Forelimb muscle (tissue), 1 donor: ENCODE data around the gene SLITRK6. TPM values are rescaled to one million over a fixed set of nuclear protein-coding genes. Genes with fewer than 3 reads are reported as not detected.
"Not testable (repeated sequence)": the region's sequence is repeated elsewhere in the genome, so short reads cannot be mapped to it uniquely, and the experiment has no call there.

Experiments used
- DNase-seq: peaks from one replicate; pipeline ENCODE4 v3.0.0-alpha.2; 2013; ENCODE audit warnings: low read depth
- polyA plus RNA-seq: library from polyadenylated mRNA; unstranded; fragments of 120-200 nt; gene quantifications from one replicate; pipeline ENCODE4 v1.2.1, GENCODE V29; 2013; ENCODE audit not compliant: insufficient read length

Gene SLITRK6
- polyA plus RNA-seq = 5.5 TPM

- peak; percentile 45 for DNase-seq
These were observed at the start of gene SLITRK6 for GRCh38 chr13:85799097-85799582. TSS of gene SLITRK6 (minus strand) at chr13:85799419. CDS start at chr13:85796508, 2,911 bp downstream.

GRCh38 chr13:85847012-85847411 is 47.8 kb upstream of the SLITRK6 start:
- DNase-seq = no peak

- no peak for DNase-seq
These were observed 42.2 kb upstream of the SLITRK6 start for GRCh38 chr13:85841427-85841826.

- DNase-seq = no peak
These were observed 34.7 kb upstream of the SLITRK6 start for GRCh38 chr13:85833921-85834320.

GRCh38 chr13:85828094-85828684 is 29.0 kb upstream of the SLITRK6 start:
- no peak for DNase-seq

- no peak for DNase-seq
These were observed 26.2 kb upstream of the SLITRK6 start for GRCh38 chr13:85825454-85825853.

- no peak for DNase-seq
These were observed 24.6 kb upstream of the SLITRK6 start for GRCh38 chr13:85823832-85824231.

GRCh38 chr13:85819513-85819912 is 20.3 kb upstream of the SLITRK6 start:
- no peak for DNase-seq

GRCh38 chr13:85816413-85816812 is 17.2 kb upstream of the SLITRK6 start:
- no peak for DNase-seq

- DNase-seq = no peak
These were observed 13.1 kb upstream of the SLITRK6 start for GRCh38 chr13:85812282-85812681.

GRCh38 chr13:85808811-85809210 is 9.6 kb upstream of the SLITRK6 start:
- no peak for DNase-seq

- DNase-seq = no peak
These were observed 7.4 kb upstream of the SLITRK6 start for GRCh38 chr13:85806553-85807175.

GRCh38 chr13:85798556-85798955 is 663 bp downstream of the SLITRK6 start:
- DNase-seq = no peak

GRCh38 chr13:85797311-85797710 is 1.9 kb downstream of the SLITRK6 start:
- no peak for DNase-seq

GRCh38 chr13:85785205-85785604 is 14.0 kb downstream of the SLITRK6 start:
- DNase-seq = no peak

GRCh38 chr13:85772367-85772766 is 26.9 kb downstream of the SLITRK6 start:
- DNase-seq = no peak

- DNase-seq = no peak
These were observed 27.4 kb downstream of the SLITRK6 start for GRCh38 chr13:85771856-85772255.

- no peak for DNase-seq
These were observed 30.3 kb downstream of the SLITRK6 start for GRCh38 chr13:85768946-85769345.

GRCh38 chr13:85755123-85755522 is 44.1 kb downstream of the SLITRK6 start:
- no peak for DNase-seq

GRCh38 chr13:85743201-85743770 is 55.9 kb downstream of the SLITRK6 start:
- DNase-seq = not testable (repeated sequence)
